ENCODE measurements around the gene RTN1. TPM values are rescaled to one million over a fixed set of nuclear protein-coding genes. Genes with fewer than 3 reads are reported as not detected.

RTN1 gene
- total RNA-seq, 1 donor from 2014 or later, result 11.1 TPM

DNA sequence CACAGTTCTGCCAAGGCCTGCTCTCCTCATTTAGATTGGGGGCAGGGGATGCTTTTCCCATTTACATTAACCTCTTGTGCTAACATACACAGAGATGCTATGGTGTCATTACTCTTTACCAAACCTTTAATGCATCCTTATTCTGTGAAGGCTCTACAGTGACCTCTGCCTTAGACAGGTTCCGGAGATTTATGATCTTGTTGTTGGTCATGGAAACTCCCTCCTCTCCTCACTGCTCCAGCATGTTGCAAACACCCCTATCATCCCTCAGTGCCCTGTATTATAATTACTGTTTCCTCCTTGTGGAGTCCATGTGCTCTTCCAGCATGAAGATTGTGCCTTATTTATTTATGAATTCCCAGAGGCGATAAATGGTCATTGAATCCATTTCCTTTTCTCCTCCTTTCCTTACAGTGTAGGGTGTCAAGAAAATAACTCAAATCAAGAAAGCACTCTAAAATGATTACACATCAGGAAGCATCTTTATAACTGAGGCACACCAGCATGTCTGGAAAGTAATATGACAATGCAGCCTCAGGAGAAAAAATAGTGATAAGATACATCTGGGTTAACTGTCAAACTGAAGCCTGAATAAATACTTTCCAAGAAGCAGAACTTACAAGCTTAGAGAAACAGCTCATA, 37.8 kb downstream of the RTN1 start:
- no peaks in the 10 kb centered on the region for H3K9me3 Mint-ChIP-seq
- no peak for DNase-seq (ENCODE audit: extremely low spot score, unreplicated experiment)
- no peak overlapping the region for H3K27ac Mint-ChIP-seq
- H3K4me3 Mint-ChIP-seq, result no peak overlapping the region
- TF ChIP-seq, protein P1, sequence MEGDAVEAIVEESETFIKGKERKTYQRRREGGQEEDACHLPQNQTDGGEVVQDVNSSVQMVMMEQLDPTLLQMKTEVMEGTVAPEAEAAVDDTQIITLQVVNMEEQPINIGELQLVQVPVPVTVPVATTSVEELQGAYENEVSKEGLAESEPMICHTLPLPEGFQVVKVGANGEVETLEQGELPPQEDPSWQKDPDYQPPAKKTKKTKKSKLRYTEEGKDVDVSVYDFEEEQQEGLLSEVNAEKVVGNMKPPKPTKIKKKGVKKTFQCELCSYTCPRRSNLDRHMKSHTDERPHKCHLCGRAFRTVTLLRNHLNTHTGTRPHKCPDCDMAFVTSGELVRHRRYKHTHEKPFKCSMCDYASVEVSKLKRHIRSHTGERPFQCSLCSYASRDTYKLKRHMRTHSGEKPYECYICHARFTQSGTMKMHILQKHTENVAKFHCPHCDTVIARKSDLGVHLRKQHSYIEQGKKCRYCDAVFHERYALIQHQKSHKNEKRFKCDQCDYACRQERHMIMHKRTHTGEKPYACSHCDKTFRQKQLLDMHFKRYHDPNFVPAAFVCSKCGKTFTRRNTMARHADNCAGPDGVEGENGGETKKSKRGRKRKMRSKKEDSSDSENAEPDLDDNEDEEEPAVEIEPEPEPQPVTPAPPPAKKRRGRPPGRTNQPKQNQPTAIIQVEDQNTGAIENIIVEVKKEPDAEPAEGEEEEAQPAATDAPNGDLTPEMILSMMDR (conservative IDR thresholded peaks at IDR 0.05), result no peak
- peaks cover 4% of the 10 kb centered on the region for H3K27me3 Mint-ChIP-seq
- H3K36me3 Mint-ChIP-seq, result no peaks in the 10 kb centered on the region
- H3K4me1 Mint-ChIP-seq (ENCODE audit: unreplicated experiment), result peaks cover 4% of the 10 kb centered on the region

DNA sequence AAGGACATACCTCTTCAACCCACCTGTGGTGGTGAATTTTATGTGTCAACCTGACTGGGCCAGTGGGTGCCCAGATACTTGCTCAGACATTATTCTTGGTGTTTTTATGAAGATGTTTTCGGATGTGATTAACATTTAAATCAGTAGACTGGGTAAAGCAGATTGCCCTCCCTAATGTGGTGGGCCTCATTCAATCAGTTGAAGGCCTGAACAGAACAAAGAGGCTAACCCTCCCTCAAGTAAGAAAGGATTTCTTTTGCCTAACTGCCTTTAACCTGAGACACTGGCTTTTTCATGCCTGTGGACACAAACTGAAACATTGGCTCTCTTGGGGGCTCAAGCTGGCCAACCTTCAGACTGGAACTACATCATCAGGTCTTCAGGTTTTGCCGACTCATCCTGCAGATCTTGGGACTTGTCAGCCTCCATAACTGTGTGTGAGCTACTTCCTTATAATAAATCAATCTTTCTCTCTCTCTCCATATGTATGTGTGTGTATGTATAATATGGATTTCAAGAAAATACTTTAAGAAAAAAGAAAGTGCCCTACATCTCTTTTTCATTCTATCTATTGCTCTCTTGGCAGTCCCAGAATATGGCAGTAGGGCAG, 39.4 kb downstream of the RTN1 start:
- H3K9me3 Mint-ChIP-seq, result no peaks in the 10 kb centered on the region
- no peak overlapping the region for H3K4me3 Mint-ChIP-seq
- H3K27ac Mint-ChIP-seq, result no peak overlapping the region
- no peak for DNase-seq (ENCODE audit: extremely low spot score, unreplicated experiment)
- H3K36me3 Mint-ChIP-seq, result no peaks in the 10 kb centered on the region
- no peaks in the 10 kb centered on the region for H3K27me3 Mint-ChIP-seq
- TF ChIP-seq, protein P1 (conservative IDR thresholded peaks at IDR 0.05), result no peak
- H3K4me1 Mint-ChIP-seq (ENCODE audit: unreplicated experiment), result peaks cover 4% of the 10 kb centered on the region

- Mint-ChIP-seq H3K4me1 (ENCODE audit: unreplicated experiment) (peaks cover 4% of the 10 kb centered on the region), H3K9me3 (no peaks in the 10 kb centered on the region), H3K27ac (no peak overlapping the region), H3K4me3 (no peak overlapping the region), H3K36me3 (no peaks in the 10 kb centered on the region), H3K27me3 (no peaks in the 10 kb centered on the region)
- no peak for DNase-seq (ENCODE audit: extremely low spot score, unreplicated experiment)
- TF ChIP-seq, protein P1 (conservative IDR thresholded peaks at IDR 0.05), result no peak
Observed at GRCh38 chr14:59830338-59830734, 40.2 kb downstream of the RTN1 start.

DNA sequence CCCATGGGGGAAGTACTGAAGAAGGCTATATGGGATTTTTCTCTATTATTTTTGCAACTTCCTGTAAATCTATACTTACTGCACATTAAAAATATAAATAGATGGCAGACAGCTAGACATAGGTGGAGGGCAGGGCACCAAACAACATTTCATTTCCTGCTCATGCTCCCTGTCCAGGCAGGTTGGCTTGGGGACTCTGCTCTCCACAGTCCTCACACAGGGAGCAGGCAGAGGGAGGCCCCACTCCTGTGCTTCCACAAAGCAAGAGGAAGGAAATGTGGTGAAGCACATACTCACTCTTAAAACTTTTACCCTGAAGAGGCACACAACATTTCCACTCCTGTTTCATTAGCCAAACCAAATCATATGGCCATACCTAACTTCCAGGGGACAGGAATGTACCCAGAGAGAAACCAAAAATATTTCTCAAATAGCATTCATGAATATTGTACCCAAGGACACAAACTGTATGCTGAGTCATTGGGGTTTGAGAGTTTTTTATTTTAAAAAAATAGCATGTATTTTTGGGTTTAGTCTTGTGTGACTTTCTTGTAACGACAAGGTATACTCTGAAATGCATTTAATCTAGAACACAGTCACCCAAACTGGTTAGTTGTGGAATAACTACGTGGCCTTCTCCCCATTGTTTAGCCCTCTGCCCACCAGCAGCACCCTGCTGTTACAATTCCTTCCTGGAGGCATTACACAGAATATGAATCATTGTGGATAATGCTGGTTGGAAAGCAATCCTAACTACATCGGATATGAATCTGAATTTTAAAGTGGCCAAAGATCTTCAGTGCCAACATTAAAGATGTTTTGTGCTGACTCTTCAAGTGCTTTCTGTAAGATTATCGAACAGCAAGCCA, 40.9 kb downstream of the RTN1 start:
- Mint-ChIP-seq H3K4me1 (ENCODE audit: unreplicated experiment) (peaks cover 4% of the 10 kb centered on the region), H3K9me3 (no peaks in the 10 kb centered on the region), H3K27me3 (no peaks in the 10 kb centered on the region), H3K4me3 (no peak overlapping the region), H3K27ac (no peak overlapping the region), H3K36me3 (no peaks in the 10 kb centered on the region)
- TF ChIP-seq, protein P1 (conservative IDR thresholded peaks at IDR 0.05), result no peak
- no peak for DNase-seq (ENCODE audit: extremely low spot score, unreplicated experiment)

DNA sequence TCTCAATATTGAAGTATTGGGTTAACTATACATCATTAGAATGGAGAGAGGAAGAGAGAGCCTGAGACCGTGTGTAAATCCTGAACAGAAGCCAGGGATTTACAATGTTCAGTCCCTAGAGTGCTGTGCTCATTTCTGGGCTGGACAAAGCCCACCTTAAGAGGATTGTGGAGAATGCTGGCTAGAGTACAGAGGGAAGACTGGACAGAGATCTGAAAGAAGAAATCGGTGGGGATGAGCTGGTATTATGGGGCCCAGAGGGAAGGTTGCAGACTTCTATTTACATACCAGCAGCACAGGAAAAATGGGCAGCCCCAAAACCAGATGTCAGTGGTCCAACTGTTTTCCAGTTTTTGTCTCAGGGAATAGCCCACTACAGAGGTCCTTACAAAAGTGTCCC, 42.3 kb downstream of the RTN1 start:
- Mint-ChIP-seq H3K27ac (no peak overlapping the region), H3K4me1 (ENCODE audit: unreplicated experiment) (peaks cover 4% of the 10 kb centered on the region), H3K27me3 (no peaks in the 10 kb centered on the region), H3K36me3 (no peaks in the 10 kb centered on the region), H3K4me3 (no peak overlapping the region), H3K9me3 (no peaks in the 10 kb centered on the region)
- DNase-seq (ENCODE audit: extremely low spot score, unreplicated experiment), result no peak
- TF ChIP-seq, protein P1 (conservative IDR thresholded peaks at IDR 0.05), result no peak

Measured in type B pancreatic cell (in vitro differentiated cells).